ENCODE measurements around the gene FOXO1.
A peak's percentile ranks its signal among the peaks of the same experiment; 100 is the strongest.
"Not testable (repeated sequence)": the region's sequence is repeated elsewhere in the genome, so short reads cannot be mapped to it uniquely, and the experiment has no call there.

The FOXO1 gene

DNA sequence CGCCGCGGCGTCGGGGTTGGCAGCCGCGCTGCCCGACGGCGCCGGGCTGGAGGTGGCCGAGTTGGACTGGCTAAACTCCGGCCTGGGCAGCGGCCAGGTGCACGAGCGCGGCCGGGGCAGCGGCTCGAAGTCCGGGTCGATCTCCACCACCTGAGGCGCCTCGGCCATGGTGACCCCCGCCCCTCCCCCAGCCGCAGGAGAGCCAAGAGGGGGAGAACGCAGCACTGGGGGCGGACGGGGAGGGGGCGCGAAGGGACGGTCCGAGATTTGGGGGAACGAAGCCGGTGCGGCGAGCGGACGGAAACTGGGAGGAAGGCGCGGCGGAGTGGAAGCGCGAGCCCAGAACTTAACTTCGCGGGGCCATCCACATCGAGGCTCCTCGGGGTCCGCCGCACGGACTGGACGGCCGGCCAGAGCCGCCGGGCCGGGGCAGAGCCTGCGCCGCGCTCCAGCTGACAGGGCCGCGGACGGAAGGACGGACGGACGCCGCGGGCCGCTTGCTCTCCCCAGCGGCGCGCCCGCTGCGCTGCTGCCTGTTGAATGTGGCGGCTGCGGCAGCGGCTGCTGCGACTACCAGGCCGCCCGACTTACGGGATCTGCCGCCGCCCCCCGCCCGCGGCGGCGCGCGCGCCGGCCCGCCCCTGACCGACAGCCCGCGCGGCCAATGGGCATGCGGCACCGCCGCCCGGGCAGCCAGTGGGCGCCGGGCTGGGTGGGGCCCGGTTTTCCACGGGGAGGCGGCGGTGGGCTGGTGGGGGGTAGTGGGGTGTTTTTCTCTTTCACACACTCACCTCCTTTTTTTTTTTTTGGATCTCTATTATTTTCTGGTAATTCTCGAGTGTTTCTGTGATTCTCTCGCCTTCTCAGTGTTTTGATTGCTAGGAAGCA is at the start of gene FOXO1:
FOXO1 (minus strand) TSS at position 597 of the 888 bp plus-strand sequence; CDS start at position 168, 429 bp downstream.
- DNase-seq (ENCODE audit: low read depth) = peak; percentile 75

DNA sequence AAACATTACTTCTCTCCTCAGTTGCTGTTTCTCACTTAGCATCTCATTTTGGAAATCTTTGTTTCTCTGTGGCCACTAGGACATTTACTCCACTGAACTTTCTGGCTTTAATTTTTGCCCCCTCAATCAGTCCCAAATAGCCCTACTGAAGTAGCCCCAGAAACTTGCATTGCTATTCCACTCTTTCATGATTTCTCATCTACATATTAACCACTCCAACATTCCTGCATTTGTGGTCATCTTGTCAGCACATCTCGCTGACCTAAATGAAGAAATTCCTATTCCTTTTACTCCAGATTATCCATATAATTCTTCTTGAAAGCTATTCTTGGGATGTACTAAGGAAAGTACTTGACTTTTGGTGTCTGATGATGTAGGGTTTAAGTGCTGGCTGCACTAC is 48.0 kb upstream of the FOXO1 start:
- not testable (repeated sequence) for DNase-seq (ENCODE audit: low read depth)

DNA sequence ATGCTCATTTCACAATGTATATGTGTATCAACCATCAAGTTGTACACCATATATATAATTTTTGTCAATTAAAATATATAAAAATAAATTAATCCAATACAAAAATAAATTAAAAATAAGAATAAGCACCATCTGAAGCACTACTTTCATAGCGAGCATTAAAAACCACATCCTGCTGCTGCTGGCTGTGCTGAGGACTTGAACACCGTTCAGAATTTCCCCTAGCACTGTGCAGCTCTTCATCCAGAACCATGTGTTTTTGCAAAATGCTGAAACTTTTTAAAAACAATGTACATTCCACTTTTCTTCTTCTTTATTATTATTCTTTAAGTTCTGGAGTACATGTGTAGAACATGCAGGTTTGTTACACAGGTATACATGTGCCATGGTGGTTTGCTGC is 40.0 kb upstream of the FOXO1 start:
- no peak for DNase-seq (ENCODE audit: low read depth)

DNA sequence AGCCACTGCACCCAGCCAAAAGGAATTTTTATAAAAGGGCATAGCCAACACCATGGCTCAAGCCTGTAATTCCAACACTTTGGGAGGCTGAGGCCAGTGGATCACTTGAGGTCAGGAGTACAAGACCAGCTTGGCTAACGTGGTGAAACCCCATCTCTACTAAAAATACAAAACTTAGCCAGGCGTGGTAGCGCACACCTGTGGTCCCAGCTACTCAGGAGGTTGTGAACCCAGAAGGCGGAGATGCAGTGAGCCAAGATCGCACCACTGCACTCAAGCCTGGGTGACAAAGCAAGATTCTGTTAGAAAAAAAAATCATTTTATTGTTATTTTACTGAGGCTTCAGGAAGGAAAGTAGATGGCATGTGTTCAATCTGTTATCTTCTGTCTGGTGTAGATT is 31.3 kb upstream of the FOXO1 start:
- no peak for DNase-seq (ENCODE audit: low read depth)

DNA sequence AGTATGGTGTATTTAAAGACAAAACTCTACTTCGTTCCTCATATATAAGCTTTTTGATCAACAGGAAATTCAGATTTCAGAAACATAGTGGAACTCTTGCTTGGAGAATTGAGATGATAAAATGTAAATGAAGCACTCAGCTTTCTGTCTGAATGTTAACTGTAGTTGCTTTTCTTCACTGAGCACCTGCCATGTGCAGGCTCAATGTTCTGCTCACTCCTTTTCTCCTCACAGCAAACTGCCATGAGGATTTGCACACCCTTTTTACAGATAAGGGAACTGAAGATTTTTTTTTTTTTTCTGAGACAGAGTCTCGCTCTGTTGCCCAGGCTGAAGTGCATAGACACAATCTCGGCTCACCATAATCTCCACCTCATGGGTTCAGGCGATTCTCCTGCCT is 28.0 kb upstream of the FOXO1 start:
- DNase-seq (ENCODE audit: low read depth) = no peak

- no peak for DNase-seq (ENCODE audit: low read depth)
Observed at GRCh38 chr13:40692946-40693345, 26.5 kb upstream of the FOXO1 start.

- no peak for DNase-seq (ENCODE audit: low read depth)
Observed at GRCh38 chr13:40688781-40689180, 22.3 kb upstream of the FOXO1 start.

- no peak for DNase-seq (ENCODE audit: low read depth)
Observed at GRCh38 chr13:40682449-40683240, 16.2 kb upstream of the FOXO1 start.

DNA sequence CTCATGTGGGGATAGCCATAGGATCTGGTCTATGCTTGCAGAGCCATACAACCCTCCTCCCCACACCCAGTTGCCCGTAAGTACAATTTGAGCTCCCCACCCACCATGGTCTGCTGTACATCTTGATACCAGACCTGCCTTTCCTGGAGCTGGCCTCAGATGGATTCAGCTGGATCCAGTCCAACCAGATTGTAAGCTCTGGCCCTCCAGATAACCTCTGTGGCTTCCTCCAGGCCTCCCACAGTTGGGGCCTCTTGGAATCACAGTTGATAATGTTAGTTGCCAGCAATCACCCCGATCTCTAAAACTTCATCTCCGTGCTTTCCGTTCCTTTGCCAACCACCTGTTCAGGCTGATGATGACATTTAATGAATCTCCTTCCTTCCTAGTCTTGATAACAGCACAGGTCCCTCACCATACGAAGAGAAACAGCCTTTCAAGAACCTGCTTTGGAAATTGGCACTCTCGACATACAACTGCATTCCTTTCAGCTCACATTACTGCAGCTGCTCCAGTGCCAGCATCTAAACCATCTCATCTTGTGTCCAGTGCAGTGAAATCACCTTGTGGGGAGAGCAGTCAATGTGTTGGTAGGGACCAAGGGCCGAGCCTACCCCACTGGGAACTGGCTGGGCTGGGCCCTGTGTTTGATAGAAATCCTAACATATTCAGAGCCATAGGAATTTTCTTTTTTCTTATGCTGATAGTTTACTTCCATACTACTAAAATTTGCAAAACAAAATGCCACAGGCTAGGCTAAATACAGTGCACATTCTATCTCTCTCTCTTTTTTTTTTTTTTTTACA is 15.1 kb upstream of the FOXO1 start:
- no peak for DNase-seq (ENCODE audit: low read depth)

GRCh38 chr13:40680659-40681323 is 14.3 kb upstream of the FOXO1 start:
- no peak for DNase-seq (ENCODE audit: low read depth)

DNA sequence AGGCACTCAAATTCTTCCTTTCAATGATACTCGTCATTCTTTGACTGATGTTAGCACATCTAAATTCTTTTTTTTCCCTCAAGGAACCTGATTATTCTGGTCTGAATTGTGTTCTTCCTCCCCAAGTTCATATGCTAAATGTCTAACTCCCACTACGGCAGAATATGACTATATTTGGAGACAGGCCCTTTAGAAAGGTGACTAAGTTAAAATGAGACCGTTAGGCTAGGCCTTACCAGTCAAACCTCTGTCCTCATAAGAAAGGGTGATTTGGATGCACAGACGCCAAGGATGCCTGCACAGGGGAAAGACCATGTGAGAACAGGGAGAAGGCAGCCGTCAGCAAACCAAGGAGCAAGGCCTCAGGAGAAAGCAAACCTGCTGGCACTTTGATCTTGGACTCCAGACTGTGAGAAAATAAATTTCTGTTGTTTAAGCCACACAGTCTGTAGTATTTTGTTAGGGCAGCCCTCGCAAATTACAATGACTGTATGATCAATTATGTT is 13.1 kb upstream of the FOXO1 start:
- no peak for DNase-seq (ENCODE audit: low read depth)

DNA sequence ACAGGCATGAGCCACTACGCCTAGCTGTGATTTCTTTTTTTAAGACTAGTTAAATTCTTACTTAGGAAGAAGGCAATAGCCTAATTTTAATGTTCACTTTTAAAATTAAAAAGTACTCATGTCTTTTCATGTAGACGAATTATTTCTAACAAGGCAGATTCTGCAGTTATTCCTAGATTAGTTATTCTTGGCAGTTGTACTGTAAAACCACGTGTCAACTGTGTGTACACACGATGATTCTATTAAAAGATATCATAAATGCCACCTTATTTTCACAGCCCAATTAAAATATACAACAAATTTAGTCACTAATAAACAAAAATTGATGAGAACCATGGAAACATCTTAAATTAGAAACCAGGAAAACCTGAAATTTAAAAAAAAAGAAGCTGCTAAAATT is 10.6 kb upstream of the FOXO1 start:
- DNase-seq (ENCODE audit: low read depth) = no peak

GRCh38 chr13:40676007-40676406 is 9.6 kb upstream of the FOXO1 start:
- no peak for DNase-seq (ENCODE audit: low read depth)

GRCh38 chr13:40673414-40673813 is 7.0 kb upstream of the FOXO1 start:
- DNase-seq (ENCODE audit: low read depth) = no peak

- no peak for DNase-seq (ENCODE audit: low read depth)
Observed at GRCh38 chr13:40672765-40673397, 6.4 kb upstream of the FOXO1 start.

- no peak for DNase-seq (ENCODE audit: low read depth)
Observed at GRCh38 chr13:40671956-40672764, 5.7 kb upstream of the FOXO1 start.

GRCh38 chr13:40670307-40670706 is 3.9 kb upstream of the FOXO1 start:
- DNase-seq (ENCODE audit: low read depth) = no peak

DNA sequence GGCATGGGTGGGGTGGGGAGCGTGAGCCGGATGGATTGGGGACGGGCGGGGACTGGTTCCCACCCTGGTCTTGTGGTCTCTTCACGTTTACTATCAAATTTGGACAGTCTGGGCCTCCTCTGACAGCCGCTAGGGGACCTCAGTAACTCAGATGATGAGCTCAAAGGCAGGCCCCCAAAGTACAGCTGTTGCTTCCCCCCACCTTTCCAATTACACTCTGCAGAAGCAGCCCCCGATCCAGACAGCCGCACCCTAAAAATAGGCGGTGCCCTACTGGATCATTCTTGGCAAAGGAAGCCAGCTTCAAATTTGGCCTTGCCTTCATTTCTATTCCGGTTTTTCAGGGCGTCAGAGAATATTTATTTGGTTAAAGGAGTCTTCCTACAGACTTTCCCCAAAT is 1.9 kb upstream of the FOXO1 start:
- DNase-seq (ENCODE audit: low read depth) = peak; percentile 25

GRCh38 chr13:40667622-40667978 is 1.2 kb upstream of the FOXO1 start:
- no peak for DNase-seq (ENCODE audit: low read depth)

DNA sequence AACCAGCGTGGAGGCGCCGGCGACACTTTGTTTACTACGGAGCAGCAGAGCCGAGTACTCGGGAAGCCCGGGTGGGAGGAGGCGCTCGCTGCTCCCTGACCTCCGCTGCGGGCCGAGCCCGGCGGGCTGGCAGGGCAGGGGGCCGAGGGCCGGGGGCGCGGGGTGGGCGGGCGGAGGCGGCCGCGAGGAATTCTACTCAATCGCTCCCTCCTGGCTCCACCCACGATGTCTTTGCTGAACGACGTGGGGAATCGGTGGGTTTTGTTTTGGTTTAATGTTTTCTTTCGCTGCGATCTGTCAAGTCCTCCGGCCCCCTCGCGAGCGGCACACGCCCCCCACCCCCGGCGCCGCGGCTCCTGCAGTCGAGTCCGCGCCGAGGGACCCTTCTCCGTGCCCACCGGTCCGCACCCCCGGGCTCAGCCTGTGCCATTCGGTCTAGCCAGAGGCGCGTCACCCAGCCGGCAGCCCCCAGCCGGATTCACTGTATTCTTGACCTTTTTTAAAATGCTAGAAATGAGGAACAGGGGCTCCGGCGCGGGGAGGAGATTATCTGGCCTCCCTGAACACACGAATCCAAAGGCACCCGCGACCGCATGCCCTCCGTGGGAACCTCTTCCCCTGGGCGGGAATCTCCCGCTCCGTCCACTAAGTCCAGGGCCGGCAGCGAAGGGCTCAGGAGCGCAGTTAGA is 636 bp upstream of the FOXO1 start:
- DNase-seq (ENCODE audit: low read depth) = peak; percentile 6

All from stimulated activated CD8-positive, alpha-beta memory T cell treated with anti-CD3 and anti-CD28 coated beads, Interleukin-12 subunit alpha, Interleukin-12 subunit beta, amount 100 ng/mL, for 1 hour (primary cell).